ENCODE measurements around the gene CCDC116.

CCDC116 gene

GRCh38 chr22:21679383-21679782, 46.8 kb downstream of the CCDC116 start:
- H3K9ac ChIP-seq, result no peak overlapping the region
- H3K27ac ChIP-seq, result no peak overlapping the region
- peaks cover 9% of the 10 kb centered on the region for H3K4me1 ChIP-seq (ENCODE audit: low read depth, poor library complexity, severe bottlenecking)
- H4K20me1 ChIP-seq (ENCODE audit: insufficient read depth), result no peaks in the 10 kb centered on the region
- no peaks in the 10 kb centered on the region for H3K27me3 ChIP-seq (ENCODE audit: insufficient read depth, low read depth)
- H3K79me2 ChIP-seq (ENCODE audit: insufficient read depth, low read depth), result no peaks in the 10 kb centered on the region
- no peak for TF ChIP-seq CTCF (conservative IDR thresholded peaks at IDR 0.05; ENCODE audit: low read depth, low read length)
- no peak overlapping the region for H3K4me3 ChIP-seq (IDR thresholded peaks at IDR 0.05; ENCODE audit: insufficient read depth, low read depth, low read length)
- H3K36me3 ChIP-seq (ENCODE audit: insufficient read depth), result no peaks in the 10 kb centered on the region
- H2AFZ ChIP-seq (ENCODE audit: low read depth), result no peak overlapping the region
- H3K4me2 ChIP-seq, result no peak overlapping the region

DNA sequence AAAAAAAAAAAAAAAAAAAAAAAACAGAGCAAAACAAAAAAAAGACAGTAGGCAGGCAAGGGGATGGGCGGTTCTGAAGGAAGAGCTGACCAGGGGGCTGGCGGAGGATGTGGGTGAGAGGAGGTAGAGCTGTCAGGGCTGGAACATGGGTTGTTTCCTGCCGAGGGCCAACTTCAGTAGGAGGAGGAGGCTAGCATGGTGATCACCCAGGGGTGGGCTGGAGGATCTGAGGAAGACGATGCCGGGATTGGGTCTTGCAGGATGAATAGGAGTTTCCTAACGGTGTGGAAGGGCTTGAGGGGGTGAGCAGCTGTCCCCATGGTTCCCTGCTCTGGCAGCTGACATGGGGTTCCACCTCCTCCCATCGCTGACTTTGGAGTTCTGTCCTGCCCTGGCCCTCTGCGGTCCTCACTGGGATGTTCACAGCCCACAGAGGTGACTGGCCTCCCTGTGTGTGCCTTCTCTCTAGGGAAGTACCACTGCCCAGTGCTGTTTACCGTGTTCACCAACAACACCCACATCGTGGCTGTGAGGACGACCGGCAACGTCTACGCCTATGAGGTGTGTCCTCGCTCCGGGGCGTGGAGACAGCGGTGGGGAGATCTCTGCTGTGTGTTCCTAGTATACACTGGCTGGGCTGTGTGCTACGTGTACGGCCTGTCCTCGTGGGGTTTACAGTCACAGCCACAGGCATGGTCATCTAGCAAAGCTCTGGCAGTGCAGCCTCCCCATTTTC, 48.4 kb downstream of the CCDC116 start:
- TF ChIP-seq CTCF (conservative IDR thresholded peaks at IDR 0.05; ENCODE audit: low read depth, low read length), result no peak
- Histone ChIP-seq H3K27ac (no peak overlapping the region), H3K79me2 (ENCODE audit: insufficient read depth, low read depth) (no peaks in the 10 kb centered on the region), H3K36me3 (ENCODE audit: insufficient read depth) (no peaks in the 10 kb centered on the region), H3K4me2 (no peak overlapping the region), H3K4me3 (IDR thresholded peaks at IDR 0.05; ENCODE audit: insufficient read depth, low read depth, low read length) (no peak overlapping the region), H3K9ac (no peak overlapping the region), H3K27me3 (ENCODE audit: insufficient read depth, low read depth) (no peaks in the 10 kb centered on the region), H2AFZ (ENCODE audit: low read depth) (no peak overlapping the region), H3K4me1 (ENCODE audit: low read depth, poor library complexity, severe bottlenecking) (peaks cover 9% of the 10 kb centered on the region), H4K20me1 (ENCODE audit: insufficient read depth) (no peaks in the 10 kb centered on the region)

DNA sequence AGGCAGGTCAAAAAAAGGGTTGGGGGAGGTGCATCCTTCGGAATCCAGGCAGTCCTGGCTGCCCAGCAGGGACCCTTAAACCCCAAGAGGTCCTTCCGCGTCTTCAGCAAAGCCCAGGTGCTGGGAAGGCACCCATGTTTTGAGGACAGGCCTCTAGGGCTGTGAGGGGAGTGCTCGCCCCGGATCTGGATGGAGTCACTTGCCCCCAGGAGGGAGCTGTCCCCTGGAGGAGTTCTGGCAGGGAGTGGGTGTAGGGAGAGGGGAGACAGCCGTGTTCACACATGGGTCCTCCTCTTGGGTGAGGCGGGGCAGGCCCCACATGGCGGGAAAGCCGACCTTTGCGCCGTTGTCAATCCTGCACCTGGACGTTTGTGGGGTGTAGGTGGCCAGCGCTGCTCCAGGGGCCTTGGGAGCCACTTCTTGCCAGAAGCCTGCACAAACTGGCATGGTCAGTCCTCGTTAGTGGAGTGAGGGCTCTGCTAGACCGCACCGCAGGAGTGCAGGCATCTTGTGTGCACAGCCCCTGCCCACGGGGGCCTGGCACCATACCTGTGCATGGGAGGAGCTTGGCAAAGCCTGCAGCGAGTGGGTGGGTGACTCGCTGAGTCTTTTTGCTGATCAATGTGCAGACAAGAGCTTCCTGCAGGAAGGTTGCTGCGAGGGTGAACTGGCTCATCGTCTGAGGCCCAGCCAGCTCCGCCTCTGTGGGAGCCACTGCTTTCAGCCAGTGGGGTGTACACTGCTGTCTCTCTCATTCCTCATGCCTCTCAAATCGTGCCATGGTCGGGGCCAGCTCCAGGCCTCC, 49.2 kb downstream of the CCDC116 start:
- H4K20me1 ChIP-seq (ENCODE audit: insufficient read depth), result no peaks in the 10 kb centered on the region
- H3K79me2 ChIP-seq (ENCODE audit: insufficient read depth, low read depth), result no peaks in the 10 kb centered on the region
- H3K4me2 ChIP-seq, result no peak overlapping the region

More for the DNA sequence above, 49.2 kb downstream of the CCDC116 start:
- TF ChIP-seq CTCF (conservative IDR thresholded peaks at IDR 0.05; ENCODE audit: low read depth, low read length), result no peak
- Histone ChIP-seq H3K4me3 (IDR thresholded peaks at IDR 0.05; ENCODE audit: insufficient read depth, low read depth, low read length) (no peak overlapping the region), H3K27ac (no peak overlapping the region), H3K27me3 (ENCODE audit: insufficient read depth, low read depth) (no peaks in the 10 kb centered on the region), H2AFZ (ENCODE audit: low read depth) (no peak overlapping the region), H3K4me1 (ENCODE audit: low read depth, poor library complexity, severe bottlenecking) (peaks cover 9% of the 10 kb centered on the region), H3K9ac (no peak overlapping the region), H3K36me3 (ENCODE audit: insufficient read depth) (no peaks in the 10 kb centered on the region)
